HG03354 (cell line): ENCODE results near the gene IQCE.
"Not testable (repeated sequence)": the region's sequence is repeated elsewhere in the genome, so short reads cannot be mapped to it uniquely, and the experiment has no call there.

Experiments used
- ATAC-seq: cut with Tn5 transposase; IDR thresholded peaks from one replicate; pipeline ENCODE4 v1.9.1; 2021; ENCODE audit warnings: mild to moderate bottlenecking; ENCODE audit not compliant: unreplicated experiment, poor library complexity, severe bottlenecking

Gene IQCE

GRCh38 chr7:2530994-2531795 is 27.6 kb upstream of the IQCE start:
- not testable (repeated sequence) for ATAC-seq

GRCh38 chr7:2531796-2532110 is 27.0 kb upstream of the IQCE start:
- ATAC-seq: not testable (repeated sequence)

- not testable (repeated sequence) for ATAC-seq
Observed at GRCh38 chr7:2532199-2532772, 26.5 kb upstream of the IQCE start.

DNA sequence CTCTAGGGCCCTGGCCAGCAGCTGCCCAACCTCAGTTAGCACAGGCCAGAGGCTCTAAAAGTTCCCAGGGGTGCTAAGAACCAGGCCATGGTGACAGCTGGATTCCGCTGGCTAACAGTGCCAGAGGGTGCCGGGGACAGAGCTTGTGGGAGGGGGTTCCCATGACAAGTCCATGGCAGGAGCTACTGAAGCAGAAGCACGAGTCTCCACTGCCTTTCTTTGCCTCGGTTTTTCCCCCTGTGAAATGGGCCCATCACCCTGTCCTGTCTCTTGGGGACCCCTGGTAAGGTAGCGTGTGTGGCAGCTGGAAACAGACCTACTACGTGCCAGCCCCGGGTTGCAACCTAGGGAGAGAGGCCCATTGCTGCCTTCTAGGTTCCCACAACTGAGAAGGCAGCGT is 26.0 kb upstream of the IQCE start:
- ATAC-seq: not testable (repeated sequence)

DNA sequence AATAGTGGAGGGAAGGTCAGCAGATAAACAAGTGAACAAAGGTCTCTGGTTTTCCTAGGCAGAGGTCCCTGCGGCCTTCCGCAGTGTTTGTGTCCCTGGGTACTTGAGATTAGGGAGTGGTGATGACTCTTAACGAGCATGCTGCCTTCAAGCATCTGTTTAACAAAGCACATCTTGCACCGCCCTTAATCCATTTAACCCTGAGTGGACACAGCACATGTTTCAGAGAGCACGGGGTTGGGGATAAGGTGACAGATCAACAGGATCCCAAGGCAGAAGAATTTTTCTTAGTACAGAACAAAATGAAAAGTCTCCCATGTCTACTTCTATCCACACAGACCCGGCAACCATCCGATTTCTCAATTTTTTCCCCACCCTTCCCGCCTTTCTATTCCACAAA is 25.2 kb upstream of the IQCE start:
- ATAC-seq: not testable (repeated sequence)

- ATAC-seq: not testable (repeated sequence)
Observed at GRCh38 chr7:2534214-2534613, 24.6 kb upstream of the IQCE start.

GRCh38 chr7:2535872-2536627 is 22.7 kb upstream of the IQCE start:
- ATAC-seq: not testable (repeated sequence)

GRCh38 chr7:2537981-2538851 is 20.6 kb upstream of the IQCE start:
- no peak for ATAC-seq

DNA sequence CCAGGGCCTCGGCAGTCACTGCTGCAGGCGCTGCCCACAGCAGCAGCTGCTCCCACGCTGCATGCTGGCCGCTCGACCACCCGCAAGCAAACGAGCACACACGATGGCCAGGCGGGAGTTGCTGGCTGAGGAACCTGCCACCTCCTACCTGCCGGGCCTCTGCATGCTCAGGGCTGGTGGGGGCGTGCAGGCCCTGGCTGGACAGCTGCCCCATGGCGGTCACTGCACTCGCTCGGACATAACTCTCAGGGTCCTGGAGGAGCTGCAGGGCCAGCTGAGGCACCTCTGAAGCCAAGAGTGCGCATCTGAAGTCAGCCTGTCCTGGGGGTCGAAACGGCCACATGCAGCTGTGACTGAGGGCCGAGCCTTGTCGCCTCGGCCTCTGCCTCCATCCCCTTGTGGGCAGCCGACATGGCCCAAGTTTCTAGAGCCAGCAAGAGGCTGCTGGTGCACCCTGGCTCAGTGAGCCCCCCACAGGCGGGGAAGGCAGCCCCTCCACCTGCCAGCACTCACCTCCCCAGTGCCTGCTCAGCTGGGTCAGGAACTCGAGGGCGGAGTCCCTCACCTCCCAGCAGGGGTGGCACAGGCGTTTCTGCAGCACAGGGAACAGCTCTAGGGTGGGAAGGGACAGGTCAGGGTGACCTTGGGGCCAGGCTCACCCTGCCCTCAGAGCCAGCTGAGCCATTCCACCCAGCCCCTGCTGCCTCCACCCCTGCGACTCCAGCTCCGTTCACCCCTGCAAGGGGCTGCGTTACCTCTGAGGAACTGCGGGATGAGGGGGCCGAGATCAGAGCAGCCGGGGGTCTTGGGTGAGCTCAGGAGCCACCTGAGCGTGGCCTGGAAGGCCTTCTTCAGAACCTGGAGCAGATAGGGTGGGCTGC is 19.5 kb upstream of the IQCE start:
- no peak for ATAC-seq

GRCh38 chr7:2540133-2540532 is 18.6 kb upstream of the IQCE start:
- no peak for ATAC-seq

GRCh38 chr7:2540641-2541051 is 18.1 kb upstream of the IQCE start:
- no peak for ATAC-seq

DNA sequence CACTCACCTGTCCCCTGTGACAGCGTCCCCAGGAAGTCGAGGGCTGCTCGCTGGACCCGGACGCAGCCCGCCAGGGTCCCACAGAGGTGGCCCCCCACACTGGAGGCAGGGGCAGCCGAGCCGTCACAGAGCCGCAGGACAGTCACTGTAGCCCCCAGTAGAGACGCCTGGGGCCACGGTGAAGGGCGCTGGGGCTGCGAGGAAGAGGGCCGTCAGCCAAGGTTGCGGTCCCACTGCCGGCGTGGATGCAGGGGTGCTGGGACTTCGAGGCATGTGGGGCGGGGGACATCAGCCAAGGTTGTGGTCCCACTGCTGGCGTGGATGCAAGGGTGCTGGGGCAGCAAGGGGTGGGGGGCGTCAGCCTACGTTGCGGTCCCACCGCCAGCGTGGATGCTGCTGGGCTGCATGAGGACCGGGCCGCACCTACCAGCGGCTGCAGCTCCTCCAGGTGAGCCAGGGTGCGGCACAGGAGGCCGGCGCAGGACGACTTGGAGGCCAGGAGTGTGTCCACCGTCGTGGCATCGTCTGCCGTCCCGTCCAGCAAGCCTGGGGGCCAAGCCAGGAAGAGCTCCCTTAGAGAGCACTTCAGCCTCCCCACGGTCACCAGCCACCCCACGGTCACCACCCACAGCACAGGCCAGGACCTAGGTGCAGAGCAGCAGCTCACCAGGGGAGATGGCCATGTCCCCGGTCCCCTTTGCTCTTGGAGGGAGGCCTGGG is 17.3 kb upstream of the IQCE start:
- ATAC-seq: no peak

GRCh38 chr7:2542011-2542915 is 16.5 kb upstream of the IQCE start:
- ATAC-seq: no peak

- ATAC-seq: no peak
Observed at GRCh38 chr7:2542916-2543871, 15.6 kb upstream of the IQCE start.

- no peak for ATAC-seq
Observed at GRCh38 chr7:2544541-2545188, 14.1 kb upstream of the IQCE start.
